GM21619 (cell line): ENCODE measurements around the gene BCAR3.

Experiments used
- ATAC-seq: cut with Tn5 transposase; IDR thresholded peaks from one replicate; pipeline ENCODE4 v1.9.1; 2021; ENCODE audit not compliant: unreplicated experiment

Gene BCAR3

GRCh38 chr1:93518516-93518915, 163.1 kb downstream of the BCAR3 start:
- ATAC-seq = no peak

GRCh38 chr1:93516164-93516563, 165.5 kb downstream of the BCAR3 start:
- ATAC-seq = no peak
